Measurements from ENCODE around the gene SESN1.

DNA sequence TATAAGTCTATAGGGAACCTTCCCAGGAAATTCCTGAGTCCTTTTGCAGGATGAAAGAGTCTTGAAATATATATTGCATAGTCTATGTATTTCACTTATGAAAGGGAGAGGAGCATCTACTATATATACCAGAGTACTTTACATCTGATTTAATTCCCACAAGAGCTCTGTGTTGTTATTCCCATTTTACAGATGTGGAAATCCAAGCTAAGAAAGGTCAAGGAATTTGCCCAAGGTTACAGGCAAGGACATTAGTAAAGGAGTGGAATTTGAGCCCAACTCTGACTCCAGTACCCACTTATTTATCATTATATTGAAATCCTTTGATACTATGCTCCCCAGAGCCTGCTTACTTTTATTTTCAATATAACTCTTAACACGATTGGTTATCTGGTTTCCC is 2.6 kb downstream of the SESN1 start:
- TF ChIP-seq, protein P1, sequence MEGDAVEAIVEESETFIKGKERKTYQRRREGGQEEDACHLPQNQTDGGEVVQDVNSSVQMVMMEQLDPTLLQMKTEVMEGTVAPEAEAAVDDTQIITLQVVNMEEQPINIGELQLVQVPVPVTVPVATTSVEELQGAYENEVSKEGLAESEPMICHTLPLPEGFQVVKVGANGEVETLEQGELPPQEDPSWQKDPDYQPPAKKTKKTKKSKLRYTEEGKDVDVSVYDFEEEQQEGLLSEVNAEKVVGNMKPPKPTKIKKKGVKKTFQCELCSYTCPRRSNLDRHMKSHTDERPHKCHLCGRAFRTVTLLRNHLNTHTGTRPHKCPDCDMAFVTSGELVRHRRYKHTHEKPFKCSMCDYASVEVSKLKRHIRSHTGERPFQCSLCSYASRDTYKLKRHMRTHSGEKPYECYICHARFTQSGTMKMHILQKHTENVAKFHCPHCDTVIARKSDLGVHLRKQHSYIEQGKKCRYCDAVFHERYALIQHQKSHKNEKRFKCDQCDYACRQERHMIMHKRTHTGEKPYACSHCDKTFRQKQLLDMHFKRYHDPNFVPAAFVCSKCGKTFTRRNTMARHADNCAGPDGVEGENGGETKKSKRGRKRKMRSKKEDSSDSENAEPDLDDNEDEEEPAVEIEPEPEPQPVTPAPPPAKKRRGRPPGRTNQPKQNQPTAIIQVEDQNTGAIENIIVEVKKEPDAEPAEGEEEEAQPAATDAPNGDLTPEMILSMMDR (IDR thresholded peaks at IDR 0.05; ENCODE audit: low read length): no peak
- TF ChIP-seq EZH2 (optimal IDR thresholded peaks at IDR 0.05; ENCODE audit: low read depth, low read length): no peak
- TF ChIP-seq EZH2phosphoT487 (IDR thresholded peaks at IDR 0.05; ENCODE audit: low read length): no peak
